Measurements from ENCODE around the gene HTATSF1.
A peak's percentile ranks its signal among the peaks of the same experiment; 100 is the strongest.

Gene HTATSF1

DNA sequence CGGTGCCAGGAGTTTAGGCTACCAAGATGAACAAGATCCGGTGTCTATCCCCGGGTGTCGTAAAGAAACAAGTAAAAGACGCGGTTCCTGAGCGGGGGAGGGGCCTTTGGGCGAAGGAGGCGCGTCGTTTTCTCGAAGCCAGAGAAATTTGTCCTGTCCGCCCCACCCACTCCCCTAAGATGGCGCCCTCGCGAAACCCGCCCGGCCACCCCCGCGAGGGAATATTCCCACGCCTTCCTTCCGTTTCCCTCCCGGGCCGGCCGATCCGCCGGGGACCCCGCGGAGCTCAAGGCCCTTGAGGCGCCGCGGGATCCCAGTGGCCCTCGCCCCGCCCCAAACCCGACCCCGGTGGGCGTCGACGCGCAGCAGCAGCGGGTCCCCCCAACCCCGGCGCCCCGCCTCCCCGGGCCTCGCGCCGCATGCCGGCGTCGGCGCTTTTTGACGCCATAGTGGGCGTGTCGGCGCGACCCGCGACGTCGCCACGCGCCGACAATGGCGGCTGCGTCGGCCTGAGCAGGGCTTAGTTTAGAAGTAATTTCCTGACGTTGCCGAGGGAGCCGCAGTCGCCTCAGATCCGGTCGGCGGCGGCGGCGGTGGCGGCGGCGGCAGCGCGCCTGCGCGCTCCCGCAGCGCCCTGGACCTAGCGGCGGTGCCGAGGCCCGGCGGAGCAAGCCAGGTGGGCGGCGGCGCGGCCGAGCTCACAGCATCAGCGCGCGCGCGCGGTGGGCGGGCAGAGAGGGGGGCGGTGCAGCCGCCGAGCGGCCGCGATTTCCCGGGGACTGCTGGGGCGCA, 432 bp upstream of the HTATSF1 start:
- DNase-seq = peak; percentile 80

DNA sequence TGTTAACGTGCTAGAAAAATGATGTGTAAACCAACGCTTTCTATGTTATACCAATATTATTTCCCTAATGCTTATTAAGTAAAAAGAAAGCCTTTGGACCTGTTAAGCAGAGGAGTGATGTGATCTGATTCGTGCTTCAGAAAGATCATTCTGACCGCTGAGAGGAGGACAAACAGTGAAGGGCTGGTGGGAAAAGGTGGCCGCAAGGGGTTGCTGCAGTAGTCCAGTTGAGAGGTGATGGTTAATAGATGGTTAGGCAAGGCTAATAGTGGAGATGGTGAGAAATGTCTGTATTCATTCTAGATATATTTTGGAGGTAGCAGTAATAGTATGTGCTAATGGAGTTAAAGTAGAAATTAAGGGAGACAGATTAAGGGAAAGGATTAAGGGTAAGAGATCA, 21.7 kb downstream of the HTATSF1 start:
- DNase-seq = no peak

DNA sequence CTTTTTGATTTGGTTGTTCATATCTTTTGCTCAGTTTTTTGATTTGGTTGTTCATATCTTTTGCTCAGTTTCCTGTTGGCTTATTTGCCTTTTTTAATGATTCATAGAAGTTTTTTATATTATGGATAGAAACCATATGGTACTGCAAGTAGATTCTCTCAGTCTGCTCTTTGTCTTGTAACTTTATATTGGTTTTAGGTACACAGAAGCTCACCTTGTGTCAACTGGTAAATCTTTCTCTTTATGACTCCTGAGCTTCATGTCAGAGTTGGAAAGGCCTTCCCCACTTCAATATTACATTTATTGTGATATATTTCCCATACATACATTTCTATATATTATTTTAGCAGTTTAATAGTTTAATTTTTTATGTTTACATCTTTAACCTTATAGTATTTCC, 26.4 kb downstream of the HTATSF1 start:
- DNase-seq = no peak

DNA sequence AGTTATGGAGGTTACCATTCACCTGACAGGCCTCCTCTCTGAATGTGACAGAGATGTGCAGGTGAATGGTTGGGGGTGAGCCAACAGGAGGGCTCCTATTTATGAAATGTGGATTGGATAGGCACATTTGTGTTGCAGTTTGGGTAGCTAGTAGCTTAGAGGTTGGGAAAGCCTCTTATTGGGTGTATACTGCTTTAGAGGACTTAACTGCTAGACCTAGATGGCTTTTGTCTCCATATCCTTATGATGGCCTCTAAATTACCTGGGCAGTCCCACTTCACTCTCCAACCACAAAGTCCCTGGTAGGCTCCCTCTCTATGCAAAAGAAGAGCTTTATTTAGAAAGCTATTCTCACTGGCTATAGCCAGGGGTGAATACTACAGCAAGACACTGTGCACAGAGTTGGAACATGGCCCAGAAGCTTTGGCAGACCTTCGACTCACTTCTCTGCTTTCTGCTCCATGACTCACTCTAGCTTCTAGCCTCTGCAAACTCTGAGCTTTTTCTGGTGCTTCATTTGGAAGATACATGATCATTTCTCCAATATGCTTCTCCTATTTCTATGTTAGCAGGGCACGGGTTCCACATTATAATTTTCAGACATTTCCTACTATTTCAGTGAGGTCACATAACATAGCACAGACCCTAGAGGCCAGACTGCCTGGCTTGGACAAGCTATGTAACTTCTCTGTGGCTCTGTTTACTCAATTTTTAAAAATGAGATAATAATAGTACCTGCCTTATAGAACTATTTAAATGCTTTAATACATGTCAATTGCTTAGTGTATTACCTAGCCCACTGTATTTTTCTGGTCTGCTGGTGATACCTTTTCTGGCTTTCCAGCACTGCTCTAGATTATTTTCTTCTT, 28.6 kb downstream of the HTATSF1 start:
- peak; percentile 44 for DNase-seq

DNA sequence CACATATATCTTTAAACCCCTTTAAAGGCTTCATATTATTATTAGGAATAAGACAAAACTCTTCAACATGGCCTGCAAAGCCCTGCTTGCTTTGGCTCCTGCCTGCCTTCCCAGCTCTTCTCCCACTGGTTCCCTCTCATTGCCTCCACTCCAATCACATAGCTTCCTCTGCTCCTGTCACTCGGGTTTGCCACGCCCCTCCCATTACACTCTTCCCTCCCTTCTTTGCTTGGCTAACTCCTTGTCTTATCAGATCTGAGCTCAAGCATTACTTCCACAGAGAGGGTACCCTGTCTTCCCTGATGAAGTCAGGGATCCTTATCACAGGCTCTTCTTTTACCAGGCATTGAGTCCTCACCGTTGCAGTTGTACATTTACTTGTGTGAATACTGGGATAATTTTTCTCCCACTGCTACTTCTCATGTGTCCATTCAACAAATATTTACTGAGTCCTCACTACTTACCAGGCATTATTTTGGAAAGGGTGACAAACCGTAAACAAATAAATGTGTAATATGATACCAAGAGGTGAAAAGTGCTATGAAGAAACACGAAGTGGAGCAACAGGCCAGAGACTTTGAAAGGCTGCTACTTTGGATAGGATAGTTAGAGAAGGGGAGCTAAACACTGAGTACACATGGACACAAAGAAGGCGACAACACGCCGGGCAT, 31.4 kb downstream of the HTATSF1 start:
- DNase-seq = no peak

DNA sequence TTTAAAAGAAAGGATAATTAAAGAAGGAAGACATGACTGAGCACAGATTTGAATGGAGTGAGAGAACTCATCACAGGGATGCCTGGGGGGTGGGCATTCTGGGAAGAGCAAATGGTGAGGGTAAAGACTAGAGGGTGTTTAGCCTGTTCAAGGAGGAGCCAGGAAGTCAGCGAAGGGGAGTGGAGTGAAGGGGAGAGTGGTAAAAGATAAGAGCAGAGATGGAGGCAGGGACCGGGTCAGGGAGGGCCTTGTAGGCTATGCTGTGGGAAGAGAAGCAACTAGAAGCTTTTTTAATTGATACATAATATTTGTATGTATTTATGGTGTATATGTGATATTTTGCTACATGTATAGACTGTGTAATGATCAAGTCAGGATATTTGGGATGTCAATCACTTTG, 32.4 kb downstream of the HTATSF1 start:
- no peak for DNase-seq

DNA sequence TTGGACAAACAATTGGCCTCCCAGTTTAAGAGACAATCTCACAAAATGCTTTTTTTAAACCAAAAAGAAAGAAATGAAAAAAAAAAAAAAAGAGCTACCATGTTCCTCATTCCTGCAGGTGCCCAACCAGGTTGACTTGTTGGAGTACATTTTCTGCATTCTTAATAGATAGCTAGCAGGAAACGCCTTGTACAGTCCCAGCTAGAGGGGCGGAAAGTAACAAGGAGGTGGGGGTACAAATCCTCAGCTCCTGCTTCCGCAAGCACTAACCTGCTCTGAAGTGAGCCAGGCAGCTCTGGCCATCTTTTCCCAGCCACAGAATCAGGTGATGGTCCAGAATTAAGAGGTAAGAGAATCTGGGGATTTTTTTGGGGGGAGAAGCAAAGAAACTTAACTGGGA, 34.6 kb downstream of the HTATSF1 start, which contains the start of gene VGLL1:
Gene VGLL1, plus strand, starts transcription at position 265 of the 400 bp plus-strand sequence. CDS start 3,806 bp downstream, outside the sequence.
- DNase-seq = no peak

DNA sequence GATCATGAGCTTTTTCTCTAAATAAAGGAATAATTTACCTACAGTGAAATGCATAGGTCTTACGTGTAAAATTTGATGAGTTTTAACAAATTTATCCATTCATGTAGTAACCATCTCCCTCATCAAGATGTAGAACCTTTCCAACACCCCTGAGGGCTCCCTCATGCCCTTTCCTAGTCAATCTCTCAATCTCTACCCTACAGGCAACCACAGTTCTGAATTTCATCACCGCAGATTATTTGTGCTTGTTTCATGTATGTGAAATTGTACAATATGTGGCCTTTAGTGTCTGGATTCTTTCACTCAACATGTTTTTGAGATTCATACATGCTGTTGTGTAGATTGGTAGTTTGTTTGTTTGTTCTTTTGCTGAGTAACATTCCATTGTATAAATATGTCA, 36.7 kb downstream of the HTATSF1 start:
- DNase-seq = no peak

DNA sequence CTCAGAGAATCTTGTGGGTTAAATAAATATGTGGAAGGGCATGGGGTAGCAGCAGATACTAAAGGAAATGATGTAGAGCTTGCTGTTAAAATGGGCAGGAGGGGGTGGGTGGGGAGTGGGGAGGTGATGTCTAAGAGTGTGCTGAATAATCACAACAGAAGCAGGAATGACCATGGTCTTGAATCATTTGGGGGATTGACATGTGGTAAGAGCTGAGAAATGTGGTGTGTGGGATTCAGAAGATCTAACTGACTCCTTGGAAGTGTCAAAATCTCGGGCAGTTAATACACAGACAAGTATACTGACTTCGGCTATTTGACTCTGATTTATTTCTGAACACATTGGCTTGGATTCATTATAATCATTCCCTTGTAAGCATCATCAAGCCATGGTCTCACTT, 41.4 kb downstream of the HTATSF1 start:
- no peak for DNase-seq

DNA sequence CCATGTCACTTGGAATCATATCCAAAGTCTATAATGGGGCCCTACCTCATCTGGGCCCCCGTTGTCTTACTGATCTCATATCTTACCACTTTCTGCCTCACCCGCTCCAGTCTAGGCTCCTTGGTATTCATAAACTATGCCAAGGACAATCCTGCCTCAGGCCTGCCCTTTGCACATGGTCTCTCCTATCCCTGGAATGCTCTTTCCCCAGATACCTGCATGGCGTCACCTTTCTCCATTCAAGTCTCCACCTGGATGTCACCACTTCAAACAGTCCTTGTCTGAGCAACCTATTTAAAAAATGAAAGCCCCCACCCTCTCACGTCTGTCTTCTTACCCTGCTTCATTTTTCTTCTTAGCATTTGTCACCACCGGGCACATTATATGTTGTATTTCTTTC, 42.8 kb downstream of the HTATSF1 start:
- no peak for DNase-seq

DNA sequence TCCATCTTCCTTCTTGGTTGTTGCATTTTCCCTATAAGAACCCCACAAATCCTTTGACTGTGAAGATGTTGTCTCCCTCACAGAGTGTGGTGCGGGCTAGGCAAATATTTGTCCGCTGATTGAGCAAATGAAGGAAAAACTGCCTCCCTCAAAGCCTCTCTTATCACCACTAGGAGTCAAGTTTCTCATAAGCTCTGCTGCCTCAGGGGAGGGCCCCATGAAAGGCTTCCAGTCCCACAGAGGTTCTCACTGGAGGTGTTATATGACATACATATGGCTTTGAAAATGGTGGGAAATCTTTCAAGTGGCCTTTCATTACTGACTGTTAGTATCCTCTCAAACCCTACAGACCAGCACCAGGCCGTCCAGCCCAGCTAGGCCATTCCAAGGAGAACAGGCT, 43.9 kb downstream of the HTATSF1 start:
- no peak for DNase-seq

DNA sequence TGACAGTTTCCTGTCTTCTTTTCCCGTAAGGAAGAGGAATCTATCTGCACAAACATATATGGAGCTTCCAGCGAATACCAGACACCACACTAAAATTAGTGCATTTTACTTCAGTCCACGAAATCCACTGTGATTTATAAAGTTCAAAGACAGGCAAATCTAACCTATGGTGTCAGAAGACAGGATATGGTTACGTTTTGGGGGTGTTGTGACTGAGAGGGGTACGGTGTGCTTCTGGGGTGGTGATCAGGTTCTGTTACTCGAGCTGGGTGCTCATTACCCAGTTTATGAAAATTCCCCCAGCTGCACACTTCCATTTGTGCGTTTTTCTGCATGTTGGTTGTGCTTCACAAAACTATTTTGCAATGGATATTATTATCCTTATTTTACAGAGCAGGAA, 44.9 kb downstream of the HTATSF1 start:
- DNase-seq = no peak

DNA sequence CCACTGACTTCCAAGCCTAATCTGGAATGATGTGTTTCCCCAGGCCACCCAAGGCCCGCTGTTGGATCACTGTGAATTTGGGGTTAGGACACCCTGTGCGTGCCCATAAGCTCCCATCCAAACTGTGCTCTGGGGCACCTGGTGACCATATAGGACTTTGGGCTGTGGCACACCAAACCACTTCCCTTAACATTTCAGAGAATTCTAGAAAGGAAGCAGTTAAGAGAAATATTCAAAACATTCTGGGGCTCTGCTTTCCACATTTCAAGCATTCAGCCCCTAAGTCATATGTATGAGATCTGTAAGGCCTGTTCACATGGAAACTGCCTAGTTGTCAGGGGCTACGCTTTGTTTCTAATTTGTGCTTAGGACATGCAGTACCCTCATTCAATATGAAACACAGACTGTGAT, 49.0 kb downstream of the HTATSF1 start:
- peak; percentile 32 for DNase-seq

DNA sequence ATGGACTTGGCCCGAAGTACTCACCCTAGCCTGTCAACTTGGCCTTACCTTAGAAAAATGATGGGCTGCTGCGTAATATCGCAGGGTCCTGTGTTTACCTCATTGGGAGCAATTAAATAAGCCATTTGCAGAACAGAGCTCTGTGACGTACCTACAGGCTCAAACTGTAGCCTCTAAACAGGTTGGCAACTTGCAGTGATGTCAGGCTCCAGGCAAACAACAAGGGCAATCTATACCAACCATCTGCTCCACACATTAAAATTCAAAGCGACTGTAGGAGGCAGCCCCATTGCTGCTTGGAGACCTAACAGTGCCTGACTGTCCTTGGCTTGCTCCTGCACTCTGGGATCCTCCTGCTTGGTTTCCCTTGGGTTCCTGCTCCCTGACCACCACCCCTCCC, 51.8 kb downstream of the HTATSF1 start:
- no peak for DNase-seq

DNA sequence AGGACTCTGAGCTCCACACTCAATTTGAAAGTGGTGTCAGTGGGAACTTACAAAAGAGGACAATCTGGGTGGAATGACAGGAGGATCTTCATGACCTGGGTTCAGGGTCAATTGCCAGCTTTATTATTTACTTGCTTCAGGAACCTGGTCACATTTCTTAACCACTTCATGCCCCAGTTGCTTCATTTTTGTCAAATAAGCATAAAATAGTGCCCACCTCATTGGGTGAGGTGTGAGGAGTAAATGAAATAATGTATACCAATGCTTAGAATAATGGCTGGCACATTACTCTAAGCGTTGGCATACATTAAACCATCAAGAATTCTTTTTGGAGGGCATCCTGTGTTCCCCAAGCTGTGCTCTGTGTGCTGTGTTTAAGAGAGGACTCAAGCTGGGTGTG, 54.0 kb downstream of the HTATSF1 start:
- DNase-seq = no peak

DNA sequence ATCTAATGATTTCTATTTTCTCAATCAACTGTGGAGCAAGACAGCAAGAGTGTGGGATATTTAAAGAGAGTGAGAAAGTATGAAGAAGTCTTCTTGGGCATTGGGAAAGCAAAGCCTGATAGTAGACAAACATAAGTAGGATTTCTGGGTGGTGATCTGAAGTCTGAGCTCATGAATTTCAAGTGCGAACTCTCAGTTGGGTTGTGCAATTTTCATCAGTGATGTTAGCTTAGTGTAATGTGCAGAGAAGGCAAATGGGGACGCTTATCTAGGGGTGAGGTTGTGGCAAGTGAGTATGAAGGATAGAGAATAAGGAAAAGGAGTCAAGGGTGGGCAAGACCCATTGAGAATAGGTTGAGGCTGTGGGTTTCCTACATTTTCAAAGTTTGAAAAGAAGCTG, 58.3 kb downstream of the HTATSF1 start:
- no peak for DNase-seq
